Measurements from ENCODE around the gene OR6A2. TPM values are rescaled to one million over a fixed set of nuclear protein-coding genes. Genes with fewer than 3 reads are reported as not detected.
"Not testable (repeated sequence)": the region's sequence is repeated elsewhere in the genome, so short reads cannot be mapped to it uniquely, and the experiment has no call there.

OR6A2 gene
- total and polyA plus RNA-seq, 9 of the 15 experiments (the other 6 are each of a cell fraction or from before 2014, with no cell fraction given): 0.04 to 0.69 (median 0.35) TPM; not detected in 2

DNA sequence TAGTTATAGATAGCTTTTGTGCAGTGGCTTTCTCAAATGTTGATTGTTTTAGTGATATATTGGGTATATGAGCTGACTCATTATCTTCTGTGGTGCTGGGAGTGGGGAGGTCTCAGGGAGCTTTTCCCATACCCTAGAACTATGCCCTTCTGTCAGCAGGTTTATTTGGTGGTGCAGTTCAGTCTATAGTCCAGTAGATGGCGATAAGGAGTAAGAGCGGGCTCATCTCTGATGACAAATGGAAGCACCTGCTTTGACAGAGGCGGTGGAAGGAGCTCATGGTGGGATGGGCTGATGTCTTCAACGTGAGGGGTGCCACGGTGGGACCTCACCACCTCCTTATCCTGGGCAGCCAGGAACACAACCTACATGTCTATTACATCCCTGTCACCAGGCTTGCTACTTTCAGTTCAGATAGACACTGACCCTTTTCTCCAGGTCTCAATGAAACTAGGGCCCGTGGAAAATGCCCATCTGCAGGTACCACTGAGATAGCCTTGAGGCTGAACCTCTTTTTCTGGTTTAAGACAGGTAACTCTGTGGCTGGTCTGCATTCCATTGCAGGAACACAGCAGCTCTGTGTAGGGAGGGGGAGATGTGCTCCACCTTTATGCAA lies 13.0 kb upstream of the OR6A2 start (continued):
- TF ChIP-seq PKNOX1 (IDR thresholded peaks at IDR 0.05) (peak; percentile 39; the same call in 1 of the 2 replicates), CHCHD3 (CRISPR knock-in tag; IDR thresholded peaks at IDR 0.05) (no peak), HDAC2 (IDR thresholded peaks at IDR 0.05) (no peak), KLF16 (IDR thresholded peaks at IDR 0.05) (peak; percentile 54; the same call in 1 of the 2 replicates), CC2D1A (IDR thresholded peaks at IDR 0.05) (no peak), CREM (IDR thresholded peaks at IDR 0.05; ENCODE audit: low read depth) (peak; percentile 38; the same call in 1 of the 2 replicates), SMC3 (conservative IDR thresholded peaks at IDR 0.05; ENCODE audit: insufficient read depth, low read depth, low read length) (peak; percentile 49; the same call in 1 of the 2 replicates), RCOR1 (IDR thresholded peaks at IDR 0.05; ENCODE audit: borderline replicate concordance in 1 of 2, low read depth in 2 of 2, low read length in 2 of 2) (0 out of 4 replicates have a peak, but pooled peaks of 1 of the 2 experiments have one; percentile 30), PTRF (tag; IDR thresholded peaks at IDR 0.05) (no peak)

DNA sequence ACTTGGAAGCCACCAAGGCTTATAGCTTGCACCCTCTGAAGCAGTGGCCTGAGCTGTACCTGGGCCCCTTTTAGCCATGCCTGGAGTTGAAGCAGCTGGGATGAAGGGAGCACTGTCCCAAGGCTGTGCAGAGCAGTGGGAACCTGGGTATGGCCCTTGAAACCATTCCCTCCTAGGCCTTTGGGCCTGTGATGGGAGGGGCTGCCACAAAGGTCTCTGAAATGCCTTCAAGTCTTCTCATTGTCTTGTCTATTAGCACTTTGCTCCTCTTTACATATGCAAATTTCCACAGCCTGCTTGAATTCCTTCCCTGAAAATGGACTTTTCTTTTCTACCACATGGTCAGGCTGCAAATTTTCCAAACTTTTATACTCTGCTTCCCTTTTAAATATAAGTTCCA lies 1.6 kb upstream of the OR6A2 start:
- H2AFZ ChIP-seq (ENCODE audit: low read depth, low read length); CTCF ChIA-PET (ENCODE audit: low intra/inter-chr PET ratio); FAIRE-seq; H3K27me3 ChIP-seq (ENCODE audit: control insufficient read depth in 2 of 2, insufficient read depth in 2 of 2, low read length in 2 of 2); in situ Hi-C loops (cut with MboI); DNase-seq (ENCODE audit: extremely low read depth in 1 of 4, low spot score in 3 of 4); H3K9me3 ChIP-seq (replicated peaks; ENCODE audit: control insufficient read depth, insufficient read depth, low read depth, low read length); H3K4me1 ChIP-seq (replicated peaks in 1 of 2; ENCODE audit: control insufficient read depth in 2 of 2, insufficient read depth in 2 of 2, low read length in 2 of 2); H3K4me2 ChIP-seq (ENCODE audit: insufficient read depth, low read length); H3K9ac ChIP-seq (ENCODE audit: insufficient read depth in 1 of 2, low read depth in 2 of 2, low read length in 2 of 2); H3K9me1 ChIP-seq (ENCODE audit: control insufficient read depth, insufficient read depth, low read length); H3K79me2 ChIP-seq (ENCODE audit: control insufficient read depth, insufficient read depth, low read length); ATAC-seq; intact Hi-C loops (cut with micrococcal nuclease); BruUV-seq (replicated peaks); H3K36me3 ChIP-seq (ENCODE audit: control insufficient read depth, insufficient read depth, low read length); H3K27ac ChIP-seq (ENCODE audit: extremely low read depth, low read depth, low read length); H4K20me1 ChIP-seq (replicated peaks; ENCODE audit: control insufficient read depth, insufficient read depth, low read length); H3K4me3 ChIP-seq: not testable (repeated sequence)
- POLR2A ChIA-PET: interaction anchor here (0.6 kb wide), 1 partner anchor 1855 kb away, joined by 4 read pairs; no protein-coding TSS in a partner anchor
